GM19035 (cell line): ENCODE data around the gene CKAP5.
"Not testable (repeated sequence)": the region's sequence is repeated elsewhere in the genome, so short reads cannot be mapped to it uniquely, and the experiment has no call there.

ENCODE experiments used
- ATAC-seq: cut with Tn5 transposase; IDR thresholded peaks from one replicate; pipeline ENCODE4 v1.9.1; 2021; ENCODE audit not compliant: unreplicated experiment

Gene CKAP5

DNA sequence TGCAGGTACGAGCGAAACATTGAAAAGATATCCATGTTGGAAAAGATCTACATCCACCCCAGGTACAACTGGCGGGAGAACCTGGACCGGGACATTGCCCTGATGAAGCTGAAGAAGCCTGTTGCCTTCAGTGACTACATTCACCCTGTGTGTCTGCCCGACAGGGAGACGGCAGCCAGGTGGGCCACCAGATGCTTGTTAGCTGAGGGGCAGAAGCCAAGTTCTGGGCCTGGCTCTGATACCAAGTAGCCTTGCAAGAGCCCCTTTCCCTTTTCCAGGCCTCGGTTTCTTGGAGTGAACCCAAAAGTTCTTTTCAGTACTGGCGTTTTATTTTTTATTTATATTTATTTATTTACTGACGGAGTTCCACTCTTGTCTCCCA lies 117.4 kb downstream of the CKAP5 start:
- ATAC-seq = no peak

- no peak for ATAC-seq
Measured at GRCh38 chr11:46727952-46728658, 118.0 kb downstream of the CKAP5 start.

- no peak for ATAC-seq
Measured at GRCh38 chr11:46726206-46726862, 119.7 kb downstream of the CKAP5 start.

GRCh38 chr11:46725338-46726205 lies 120.5 kb downstream of the CKAP5 start:
- ATAC-seq = no peak

DNA sequence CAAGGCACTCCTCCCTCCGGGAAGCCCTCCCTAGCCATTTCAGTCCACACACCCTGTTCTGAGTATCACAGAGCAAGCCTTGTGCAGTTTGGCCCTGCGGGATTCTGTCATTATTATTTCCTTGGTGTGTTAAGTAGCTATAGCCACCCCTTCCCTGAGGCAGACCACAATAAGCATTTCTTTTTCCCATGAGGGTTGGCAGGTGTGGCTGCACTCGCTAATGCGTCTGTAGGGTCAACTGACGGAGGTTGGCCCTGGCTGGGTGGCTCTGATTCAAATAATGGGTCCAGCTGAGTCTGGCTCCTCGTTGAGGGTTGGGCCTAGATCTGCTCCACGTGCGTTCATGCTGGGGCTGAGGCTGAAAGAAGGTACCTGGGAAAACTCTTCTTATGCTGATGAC lies 122.0 kb downstream of the CKAP5 start:
- ATAC-seq = no peak

DNA sequence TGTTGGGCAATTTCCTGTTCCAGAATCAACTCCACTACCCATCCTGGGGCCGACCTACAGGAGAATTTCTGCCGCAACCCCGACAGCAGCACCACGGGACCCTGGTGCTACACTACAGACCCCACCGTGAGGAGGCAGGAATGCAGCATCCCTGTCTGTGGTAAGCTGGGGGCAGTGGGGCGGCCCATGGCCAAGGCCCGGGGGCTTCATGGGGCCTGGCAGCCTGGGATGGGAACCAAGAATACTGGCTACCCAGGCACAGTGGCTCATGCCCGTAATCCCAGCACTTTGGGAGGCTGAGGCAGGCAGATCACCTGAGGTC lies 122.8 kb downstream of the CKAP5 start:
- ATAC-seq = no peak

DNA sequence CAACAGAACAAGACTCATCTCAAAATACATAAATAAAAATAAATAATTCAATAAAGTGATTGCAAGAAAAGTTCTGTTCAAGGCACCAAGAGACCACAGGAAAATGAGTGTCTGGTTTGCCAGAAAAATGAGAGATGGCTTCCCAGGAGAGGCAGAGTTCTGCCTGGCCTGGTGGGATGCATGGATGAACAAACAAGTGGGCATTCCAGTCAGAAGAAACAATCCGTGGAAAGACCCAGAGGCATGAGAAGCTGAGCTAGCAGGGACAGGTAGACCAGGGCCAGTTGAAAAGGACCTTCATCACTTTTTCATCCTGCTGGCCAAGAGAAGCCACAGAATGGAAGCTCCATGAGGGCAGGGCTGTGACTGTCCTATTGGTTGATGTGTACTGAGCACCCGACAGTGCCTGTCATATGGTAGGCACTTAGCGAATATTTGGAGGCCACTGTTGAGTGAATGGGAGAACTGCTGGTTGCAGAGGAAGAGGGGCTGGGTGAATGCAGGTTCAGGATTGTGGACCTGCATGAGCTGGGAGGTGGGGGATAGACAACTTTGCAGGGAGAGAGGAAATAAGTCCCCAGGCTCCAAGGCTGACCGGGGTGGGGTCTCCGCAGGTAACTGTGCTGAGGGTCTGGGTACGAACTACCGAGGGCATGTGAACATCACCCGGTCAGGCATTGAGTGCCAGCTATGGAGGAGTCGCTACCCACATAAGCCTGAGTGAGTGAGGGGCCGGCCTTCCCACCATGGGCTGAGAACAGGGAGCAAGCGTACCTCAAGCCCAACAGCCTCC lies 123.3 kb downstream of the CKAP5 start:
- no peak for ATAC-seq

GRCh38 chr11:46721286-46721685 lies 124.8 kb downstream of the CKAP5 start:
- ATAC-seq = no peak

DNA sequence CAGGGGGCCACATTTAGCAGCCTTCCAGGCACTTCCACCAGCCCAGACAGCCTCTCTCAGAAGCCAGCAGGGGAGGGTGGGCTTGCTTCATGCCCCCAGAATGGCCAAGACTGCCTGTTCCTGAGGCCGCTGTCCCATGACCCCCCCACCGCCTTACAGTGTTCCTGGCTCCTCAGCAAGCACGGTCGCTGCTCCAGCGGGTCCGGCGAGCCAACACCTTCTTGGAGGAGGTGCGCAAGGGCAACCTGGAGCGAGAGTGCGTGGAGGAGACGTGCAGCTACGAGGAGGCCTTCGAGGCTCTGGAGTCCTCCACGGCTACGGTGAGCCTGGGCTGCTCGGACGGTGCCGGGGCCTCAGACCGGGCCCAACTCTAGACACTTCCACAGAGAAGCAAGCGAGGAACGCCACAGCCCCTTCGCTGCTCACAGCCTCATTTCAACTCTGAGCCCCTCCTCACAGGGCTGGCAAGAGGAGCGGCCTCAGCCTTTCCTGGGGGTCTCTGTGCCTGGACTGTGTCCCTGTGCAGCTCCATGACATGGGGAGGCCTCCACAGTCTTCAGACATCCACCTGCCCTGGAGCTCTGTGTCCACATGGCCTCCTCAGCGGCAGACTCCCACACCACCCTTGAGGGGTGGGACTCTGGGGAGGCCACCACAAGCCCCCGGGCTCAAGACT lies 126.4 kb downstream of the CKAP5 start:
- ATAC-seq = no peak

DNA sequence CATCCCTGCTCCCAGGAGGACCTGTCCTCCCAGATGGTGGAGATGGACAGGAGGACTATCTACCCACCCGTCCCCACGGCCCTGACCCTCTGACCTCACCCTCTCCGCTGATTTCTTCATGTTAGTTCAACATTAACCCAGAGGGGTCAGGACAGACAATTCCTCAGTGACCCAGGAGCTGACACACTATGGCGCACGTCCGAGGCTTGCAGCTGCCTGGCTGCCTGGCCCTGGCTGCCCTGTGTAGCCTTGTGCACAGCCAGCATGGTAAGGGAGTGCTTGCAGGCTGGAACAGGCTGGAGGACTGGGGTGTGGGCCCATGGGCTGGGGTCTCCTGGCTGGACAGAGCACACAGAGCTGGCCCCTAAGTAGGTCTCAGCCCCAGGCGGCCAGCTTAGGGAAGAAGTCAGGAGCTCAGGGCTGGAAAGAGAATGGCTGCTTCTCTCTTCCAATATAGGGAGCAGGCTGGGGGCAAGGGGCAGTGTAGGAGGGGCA lies 127.0 kb downstream of the CKAP5 start, which contains the start of gene F2:
TSS of gene F2 (plus strand) at position 166 of the 495 bp plus-strand sequence. CDS start at position 189, 23 bp downstream.
- ATAC-seq = no peak

GRCh38 chr11:46718155-46719019 lies 127.7 kb downstream of the CKAP5 start:
- ATAC-seq = no peak

- ATAC-seq = not testable (repeated sequence)
Measured at GRCh38 chr11:46717825-46718154, 128.3 kb downstream of the CKAP5 start.

DNA sequence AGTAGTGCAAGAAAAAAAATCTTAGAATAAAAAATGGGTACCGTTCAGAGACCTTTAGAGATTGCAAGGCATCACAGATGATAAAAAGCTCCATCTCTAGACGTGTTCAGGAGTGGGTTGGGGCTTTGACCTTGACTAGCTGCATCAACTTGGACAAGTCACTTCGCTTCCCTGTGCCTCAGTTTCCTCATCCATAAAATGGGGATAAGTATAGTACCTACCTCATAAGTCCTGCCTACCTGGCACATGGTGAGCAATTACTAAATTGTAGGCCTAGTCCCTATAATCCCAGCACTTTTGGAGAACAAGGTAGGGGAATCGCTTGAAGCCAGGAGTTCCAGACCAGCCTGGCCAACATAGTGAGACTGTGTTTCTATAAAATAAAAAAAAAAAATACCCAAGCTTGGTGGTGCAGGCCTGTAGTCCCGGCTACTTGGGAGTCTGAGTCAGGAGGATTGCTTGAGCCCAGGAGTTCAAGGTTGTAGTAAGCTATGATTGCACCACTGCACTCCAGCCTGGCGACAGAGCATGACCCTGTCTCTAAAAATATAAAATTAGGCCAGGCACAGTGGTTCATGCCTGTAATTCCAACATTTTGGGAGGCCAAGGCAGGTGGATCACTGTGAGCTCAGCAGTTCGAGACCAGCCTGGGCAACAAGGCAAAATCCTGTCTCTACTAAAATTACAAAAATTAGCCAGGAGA lies 133.1 kb downstream of the CKAP5 start:
- ATAC-seq = no peak

GRCh38 chr11:46711303-46711702 lies 134.8 kb downstream of the CKAP5 start:
- no peak for ATAC-seq

DNA sequence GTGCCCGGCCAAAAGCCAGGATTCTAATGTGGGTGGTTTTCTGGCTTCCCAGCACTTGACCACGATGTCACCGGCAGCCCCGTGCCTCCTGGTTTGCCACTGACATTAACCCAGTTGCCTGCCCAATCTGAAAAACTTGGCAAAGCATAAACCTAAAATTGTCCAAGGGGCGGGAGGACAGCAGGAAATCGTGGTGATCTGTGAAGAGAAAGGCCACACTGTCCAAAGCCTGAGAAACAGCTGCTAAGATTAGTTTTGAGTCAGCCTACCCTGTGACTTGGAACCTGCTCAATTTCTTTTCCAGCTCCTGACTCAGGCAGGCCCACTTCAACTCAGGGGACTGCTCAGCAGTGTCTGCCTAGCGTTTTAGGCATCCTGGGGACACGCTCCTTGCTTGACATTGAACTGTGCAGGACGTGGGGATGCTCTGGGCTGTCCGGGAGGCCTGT lies 135.2 kb downstream of the CKAP5 start:
- ATAC-seq = no peak

GRCh38 chr11:46709351-46709750 lies 136.7 kb downstream of the CKAP5 start:
- not testable (repeated sequence) for ATAC-seq

- no peak for ATAC-seq
Measured at GRCh38 chr11:46706886-46707285, 139.2 kb downstream of the CKAP5 start.

- no peak for ATAC-seq
Measured at GRCh38 chr11:46705070-46705688, 140.9 kb downstream of the CKAP5 start.
